ENCODE results near the gene RFX5.

GRCh38 chr1:151373196-151373595, 26.1 kb upstream of the RFX5 start:
- TF ChIP-seq BHLHE40 (IDR thresholded peaks at IDR 0.05; ENCODE audit: borderline replicate concordance) = no peak
- no peak for TF ChIP-seq FOXM1 (IDR thresholded peaks at IDR 0.05; ENCODE audit: borderline replicate concordance)
- no peak for TF ChIP-seq SUZ12 (IDR thresholded peaks at IDR 0.05)
- no peak for TF ChIP-seq FOXA1 (IDR thresholded peaks at IDR 0.05)
- no peak for TF ChIP-seq SP1 (IDR thresholded peaks at IDR 0.05)
- no peak for TF ChIP-seq FOXK2 (IDR thresholded peaks at IDR 0.05)
- TF ChIP-seq HDGF (IDR thresholded peaks at IDR 0.05; ENCODE audit: borderline replicate concordance) = no peak
- no peak for TF ChIP-seq ZNF384 (IDR thresholded peaks at IDR 0.05)
- no peak for TF ChIP-seq NFRKB (IDR thresholded peaks at IDR 0.05)
- TF ChIP-seq TARDBP (IDR thresholded peaks at IDR 0.05) = no peak
